Measurements from ENCODE around the gene RAPGEF5.
"Not testable (repeated sequence)": the region's sequence is repeated elsewhere in the genome, so short reads cannot be mapped to it uniquely, and the experiment has no call there.

RAPGEF5 gene

GRCh38 chr7:22082886-22083703 is 273.9 kb downstream of the RAPGEF5 start:
- DNase-seq, result peak; percentile 87
- Mint-ChIP-seq H3K4me3 (peak overlapping the region; percentile 74), H3K9me3 (no peaks in the 10 kb centered on the region), H3K36me3 (no peaks in the 10 kb centered on the region), H3K27me3 (peaks cover 50% of the 10 kb centered on the region), H3K4me1 (peaks cover 12% of the 10 kb centered on the region), H3K27ac (peak overlapping the region; percentile 64)
- CTCF ChIA-PET, result interaction anchor here (0.7 to 2.9 kb wide), 8 partner anchors 8 to 280 kb away, joined by 3 to 23 read pairs (median 3); no protein-coding TSS in a partner anchor

GRCh38 chr7:22082553-22082885 is 274.4 kb downstream of the RAPGEF5 start:
- no peaks in the 10 kb centered on the region for H3K9me3 Mint-ChIP-seq
- peak overlapping the region; percentile 74 for H3K4me3 Mint-ChIP-seq
- peaks cover 12% of the 10 kb centered on the region for H3K4me1 Mint-ChIP-seq
- no peak for DNase-seq
- CTCF ChIA-PET, result interaction anchor here (1.0 to 2.9 kb wide), 6 partner anchors 11 to 280 kb away, joined by 3 to 23 read pairs (median 3); no protein-coding TSS in a partner anchor
- H3K36me3 Mint-ChIP-seq, result no peaks in the 10 kb centered on the region
- no peak overlapping the region for H3K27ac Mint-ChIP-seq
- peaks cover 55% of the 10 kb centered on the region for H3K27me3 Mint-ChIP-seq

GRCh38 chr7:22080219-22080618 is 276.7 kb downstream of the RAPGEF5 start:
- H3K4me3 Mint-ChIP-seq, H3K36me3 Mint-ChIP-seq, H3K27ac Mint-ChIP-seq, H3K9me3 Mint-ChIP-seq, DNase-seq: not testable (repeated sequence)
- Mint-ChIP-seq H3K27me3 (peaks cover 49% of the 10 kb centered on the region), H3K4me1 (peaks cover 12% of the 10 kb centered on the region)
- CTCF ChIA-PET, result interaction anchor here (0.7 to 1.9 kb wide), 3 partner anchors 9 to 198 kb away, joined by 3 to 4 read pairs (median 3); no protein-coding TSS in a partner anchor

GRCh38 chr7:22078872-22079271 is 278.1 kb downstream of the RAPGEF5 start:
- H3K4me1 Mint-ChIP-seq, result peaks cover 12% of the 10 kb centered on the region
- H3K4me3 Mint-ChIP-seq, H3K36me3 Mint-ChIP-seq, H3K9me3 Mint-ChIP-seq, H3K27ac Mint-ChIP-seq, DNase-seq: not testable (repeated sequence)
- CTCF ChIA-PET, result interaction anchor here (1.1 kb wide), 1 partner anchor 23 kb away, joined by 3 read pairs; no protein-coding TSS in a partner anchor
- peaks cover 45% of the 10 kb centered on the region for H3K27me3 Mint-ChIP-seq

- H3K36me3 Mint-ChIP-seq, result no peaks in the 10 kb centered on the region
- CTCF ChIA-PET, result interaction anchor here (1.4 kb wide), 1 partner anchor 8 kb away, joined by 6 read pairs; no protein-coding TSS in a partner anchor
- no peaks in the 10 kb centered on the region for H3K9me3 Mint-ChIP-seq
- no peak overlapping the region for H3K27ac Mint-ChIP-seq
- DNase-seq, result no peak
- no peak overlapping the region for H3K4me3 Mint-ChIP-seq
- H3K4me1 Mint-ChIP-seq, result no peaks in the 10 kb centered on the region
- H3K27me3 Mint-ChIP-seq, result peaks cover 14% of the 10 kb centered on the region
Observed at GRCh38 chr7:22075561-22075960, 281.4 kb downstream of the RAPGEF5 start.

- H3K4me3 Mint-ChIP-seq, result no peak overlapping the region
Observed at GRCh38 chr7:22074897-22075296, 282.1 kb downstream of the RAPGEF5 start.

More at GRCh38 chr7:22074897-22075296, 282.1 kb downstream of the RAPGEF5 start:
- H3K27me3 Mint-ChIP-seq, result peaks cover 14% of the 10 kb centered on the region
- no peaks in the 10 kb centered on the region for H3K36me3 Mint-ChIP-seq
- no peak overlapping the region for H3K27ac Mint-ChIP-seq
- H3K4me1 Mint-ChIP-seq, result no peaks in the 10 kb centered on the region
- H3K9me3 Mint-ChIP-seq, result no peaks in the 10 kb centered on the region
- CTCF ChIA-PET, result interaction anchor here (1.4 kb wide), 1 partner anchor 9 kb away, joined by 6 read pairs; no protein-coding TSS in a partner anchor
- no peak for DNase-seq
